ENCODE measurements around the gene GTF2A1L. TPM values are rescaled to one million over a fixed set of nuclear protein-coding genes. Genes with fewer than 3 reads are reported as not detected.
"Not testable (repeated sequence)": the region's sequence is repeated elsewhere in the genome, so short reads cannot be mapped to it uniquely, and the experiment has no call there.

The GTF2A1L gene
- total and polyA plus RNA-seq, 4 donors: 0.02 to 0.67 TPM; not detected in 2

DNA sequence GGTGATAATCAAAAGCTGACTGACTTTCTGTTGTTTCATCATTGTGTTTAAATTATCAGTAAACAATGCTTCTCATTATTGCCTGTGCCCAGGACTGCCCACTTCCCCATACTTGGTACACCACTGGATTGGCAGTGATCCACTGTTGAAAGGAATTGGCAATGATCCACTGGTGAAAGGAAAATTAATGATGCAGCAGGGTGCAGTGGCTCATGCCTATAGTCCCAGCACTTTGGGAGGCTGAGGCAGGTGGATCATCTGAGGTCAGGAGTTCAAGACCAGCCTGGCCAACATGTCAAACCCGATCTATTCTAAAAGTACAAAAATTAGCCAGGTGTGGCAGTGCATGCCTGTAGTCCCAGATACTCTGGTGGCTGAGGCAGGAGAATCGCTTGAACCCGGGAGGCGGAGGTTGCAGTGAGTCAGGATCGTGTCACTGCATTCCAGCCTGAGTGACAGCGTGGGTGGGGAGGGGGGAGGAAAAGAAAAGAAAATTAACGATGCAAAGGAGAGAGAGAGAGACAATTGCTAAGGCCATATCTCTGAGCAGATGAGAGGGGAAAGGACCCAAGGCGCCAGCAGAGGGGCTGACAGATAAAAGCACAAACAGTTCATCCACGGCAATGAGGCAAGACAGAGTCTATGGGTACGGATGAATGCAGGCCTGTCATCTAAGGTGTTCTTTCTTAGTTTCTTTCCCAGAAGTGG, 10.2 kb upstream of the GTF2A1L start:
- no peak overlapping the region for H3K4me3 ChIP-seq (ENCODE audit: low read depth in 1 of 3, low read length in 3 of 3)
- WGBS: 84% methylated on average over 10 of the region's 10 CpGs
- no peak for DNase-seq (ENCODE audit: low spot score)
- no peaks in the 10 kb centered on the region for H3K9me3 ChIP-seq (ENCODE audit: control insufficient read depth in 4 of 4, low read length in 3 of 4)
- H3K36me3 ChIP-seq (ENCODE audit: control insufficient read depth in 4 of 4, insufficient read depth in 3 of 4, low read depth in 1 of 4, low read length in 3 of 4): no peaks in the 10 kb centered on the region
- TF ChIP-seq TAF1 (conservative IDR thresholded peaks at IDR 0.05) (no peak), GABPA (IDR thresholded peaks at IDR 0.05 in 1 of 2, conservative IDR thresholded peaks at IDR 0.05 in 1 of 2) (no peak), EGR1 (IDR thresholded peaks at IDR 0.05; ENCODE audit: low read depth in 2 of 2) (no peak), HNF4A (conservative IDR thresholded peaks at IDR 0.05) (no peak), RAD21 (IDR thresholded peaks at IDR 0.05) (no peak), SP1 (IDR thresholded peaks at IDR 0.05) (no peak), FOXA2 (IDR thresholded peaks at IDR 0.05) (no peak), NR2F2 (IDR thresholded peaks at IDR 0.05) (no peak), YY1 (IDR thresholded peaks at IDR 0.05) (no peak)
- TF ChIP-seq, protein P1, sequence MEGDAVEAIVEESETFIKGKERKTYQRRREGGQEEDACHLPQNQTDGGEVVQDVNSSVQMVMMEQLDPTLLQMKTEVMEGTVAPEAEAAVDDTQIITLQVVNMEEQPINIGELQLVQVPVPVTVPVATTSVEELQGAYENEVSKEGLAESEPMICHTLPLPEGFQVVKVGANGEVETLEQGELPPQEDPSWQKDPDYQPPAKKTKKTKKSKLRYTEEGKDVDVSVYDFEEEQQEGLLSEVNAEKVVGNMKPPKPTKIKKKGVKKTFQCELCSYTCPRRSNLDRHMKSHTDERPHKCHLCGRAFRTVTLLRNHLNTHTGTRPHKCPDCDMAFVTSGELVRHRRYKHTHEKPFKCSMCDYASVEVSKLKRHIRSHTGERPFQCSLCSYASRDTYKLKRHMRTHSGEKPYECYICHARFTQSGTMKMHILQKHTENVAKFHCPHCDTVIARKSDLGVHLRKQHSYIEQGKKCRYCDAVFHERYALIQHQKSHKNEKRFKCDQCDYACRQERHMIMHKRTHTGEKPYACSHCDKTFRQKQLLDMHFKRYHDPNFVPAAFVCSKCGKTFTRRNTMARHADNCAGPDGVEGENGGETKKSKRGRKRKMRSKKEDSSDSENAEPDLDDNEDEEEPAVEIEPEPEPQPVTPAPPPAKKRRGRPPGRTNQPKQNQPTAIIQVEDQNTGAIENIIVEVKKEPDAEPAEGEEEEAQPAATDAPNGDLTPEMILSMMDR (IDR thresholded peaks at IDR 0.05; ENCODE audit: low read depth, low read length, missing input control): no peak
- TF ChIP-seq, protein P2, sequence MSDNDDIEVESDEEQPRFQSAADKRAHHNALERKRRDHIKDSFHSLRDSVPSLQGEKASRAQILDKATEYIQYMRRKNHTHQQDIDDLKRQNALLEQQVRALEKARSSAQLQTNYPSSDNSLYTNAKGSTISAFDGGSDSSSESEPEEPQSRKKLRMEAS (IDR thresholded peaks at IDR 0.05): no peak
- TF ChIP-seq, protein P3, sequence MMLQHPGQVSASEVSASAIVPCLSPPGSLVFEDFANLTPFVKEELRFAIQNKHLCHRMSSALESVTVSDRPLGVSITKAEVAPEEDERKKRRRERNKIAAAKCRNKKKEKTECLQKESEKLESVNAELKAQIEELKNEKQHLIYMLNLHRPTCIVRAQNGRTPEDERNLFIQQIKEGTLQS (IDR thresholded peaks at IDR 0.05): no peak
- TF ChIP-seq, protein P4, sequence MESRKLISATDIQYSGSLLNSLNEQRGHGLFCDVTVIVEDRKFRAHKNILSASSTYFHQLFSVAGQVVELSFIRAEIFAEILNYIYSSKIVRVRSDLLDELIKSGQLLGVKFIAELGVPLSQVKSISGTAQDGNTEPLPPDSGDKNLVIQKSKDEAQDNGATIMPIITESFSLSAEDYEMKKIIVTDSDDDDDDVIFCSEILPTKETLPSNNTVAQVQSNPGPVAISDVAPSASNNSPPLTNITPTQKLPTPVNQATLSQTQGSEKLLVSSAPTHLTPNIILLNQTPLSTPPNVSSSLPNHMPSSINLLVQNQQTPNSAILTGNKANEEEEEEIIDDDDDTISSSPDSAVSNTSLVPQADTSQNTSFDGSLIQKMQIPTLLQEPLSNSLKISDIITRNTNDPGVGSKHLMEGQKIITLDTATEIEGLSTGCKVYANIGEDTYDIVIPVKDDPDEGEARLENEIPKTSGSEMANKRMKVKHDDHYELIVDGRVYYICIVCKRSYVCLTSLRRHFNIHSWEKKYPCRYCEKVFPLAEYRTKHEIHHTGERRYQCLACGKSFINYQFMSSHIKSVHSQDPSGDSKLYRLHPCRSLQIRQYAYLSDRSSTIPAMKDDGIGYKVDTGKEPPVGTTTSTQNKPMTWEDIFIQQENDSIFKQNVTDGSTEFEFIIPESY (IDR thresholded peaks at IDR 0.05): no peak
- H3K27me3 ChIP-seq (ENCODE audit: control insufficient read depth in 4 of 4, insufficient read depth in 4 of 4, low read length in 3 of 4): peaks cover 0 to 6% (median 0%) of the 10 kb centered on the region in 4 donors
- no peaks in the 10 kb centered on the region for H3K4me1 ChIP-seq (ENCODE audit: control insufficient read depth in 4 of 4, insufficient read depth in 4 of 4, low read length in 3 of 4)
- H3K27ac ChIP-seq (ENCODE audit: low read depth in 1 of 2, low read length in 2 of 2): no peak overlapping the region
- H3K9ac ChIP-seq (ENCODE audit: low read depth in 1 of 2, low read length in 2 of 2): no peak overlapping the region

DNA sequence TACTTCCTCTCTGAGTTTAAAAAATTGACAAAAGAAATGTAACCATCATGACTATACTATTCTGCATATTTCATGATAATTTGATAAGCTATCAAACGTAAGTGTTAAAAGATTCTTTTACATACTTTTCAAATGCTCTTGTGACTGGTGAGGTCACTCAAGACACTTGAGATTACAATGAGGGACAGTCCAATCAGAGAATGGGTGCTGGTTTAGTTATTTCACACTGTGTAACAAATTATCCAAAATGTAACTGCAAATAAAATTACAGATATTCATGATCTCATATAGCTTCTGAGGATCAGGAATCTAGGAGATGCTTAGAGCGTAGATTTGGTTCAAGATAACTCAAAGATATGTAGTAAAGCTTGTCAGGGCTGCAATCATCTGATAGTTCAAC, 4.4 kb upstream of the GTF2A1L start:
- no peaks in the 10 kb centered on the region for H3K9me3 ChIP-seq (ENCODE audit: control insufficient read depth in 4 of 4, low read length in 3 of 4)
- 68% methylated on average over 2 of the region's 2 CpGs for WGBS
- no peaks in the 10 kb centered on the region for H3K4me1 ChIP-seq (ENCODE audit: control insufficient read depth in 4 of 4, insufficient read depth in 4 of 4, low read length in 3 of 4)
- TF ChIP-seq, protein P1 (IDR thresholded peaks at IDR 0.05; ENCODE audit: low read depth, low read length, missing input control): no peak
- TF ChIP-seq YY1 (IDR thresholded peaks at IDR 0.05): no peak
- no peak for TF ChIP-seq EGR1 (IDR thresholded peaks at IDR 0.05; ENCODE audit: low read depth in 2 of 2)
- H3K27me3 ChIP-seq (ENCODE audit: control insufficient read depth in 4 of 4, insufficient read depth in 4 of 4, low read length in 3 of 4): peaks cover 0 to 3% (median 0%) of the 10 kb centered on the region in 4 donors
- no peak overlapping the region for H3K9ac ChIP-seq (ENCODE audit: low read depth in 1 of 2, low read length in 2 of 2)
- H3K36me3 ChIP-seq (ENCODE audit: control insufficient read depth in 4 of 4, insufficient read depth in 3 of 4, low read depth in 1 of 4, low read length in 3 of 4): no peaks in the 10 kb centered on the region
- no peak for DNase-seq (ENCODE audit: low spot score)
- no peak overlapping the region for H3K27ac ChIP-seq (ENCODE audit: low read depth in 1 of 2, low read length in 2 of 2)
- no peak overlapping the region for H3K4me3 ChIP-seq (ENCODE audit: low read depth in 1 of 3, low read length in 3 of 3)

DNA sequence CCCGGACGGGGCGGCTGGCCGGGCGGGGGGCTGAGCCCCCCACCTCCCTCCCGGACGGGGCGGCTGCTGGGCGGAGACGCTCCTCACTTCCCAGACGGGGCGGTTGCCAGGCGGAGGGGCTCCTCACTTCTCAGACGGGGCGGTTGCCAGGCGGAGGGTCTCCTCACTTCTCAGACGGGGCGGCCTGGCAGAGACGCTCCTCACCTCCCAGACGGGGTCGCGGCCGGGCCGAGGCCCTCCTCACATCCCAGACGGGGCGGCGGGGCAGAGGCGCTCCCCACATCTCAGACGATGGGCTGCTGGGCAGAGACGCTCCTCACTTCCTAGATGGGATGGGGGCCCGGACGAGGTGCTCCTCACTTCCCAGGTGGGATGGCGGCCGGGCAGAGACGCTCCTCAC, 3.1 kb upstream of the GTF2A1L start:
- H3K27me3 ChIP-seq (ENCODE audit: control insufficient read depth in 4 of 4, insufficient read depth in 4 of 4, low read length in 3 of 4); H3K9me3 ChIP-seq (ENCODE audit: control insufficient read depth in 4 of 4, low read length in 3 of 4); H3K9ac ChIP-seq (ENCODE audit: low read depth in 1 of 2, low read length in 2 of 2); H3K36me3 ChIP-seq (ENCODE audit: control insufficient read depth in 4 of 4, insufficient read depth in 3 of 4, low read depth in 1 of 4, low read length in 3 of 4); DNase-seq (ENCODE audit: low spot score); H3K4me3 ChIP-seq (ENCODE audit: low read depth in 1 of 3, low read length in 3 of 3); H3K4me1 ChIP-seq (ENCODE audit: control insufficient read depth in 4 of 4, insufficient read depth in 4 of 4, low read length in 3 of 4); H3K27ac ChIP-seq (ENCODE audit: low read depth in 1 of 2, low read length in 2 of 2): not testable (repeated sequence)
- 94% methylated on average over 35 of the region's 35 CpGs for WGBS
